Stimulated activated CD4-positive, alpha-beta T cell treated with anti-CD3 and anti-CD28 coated beads, TNF-alpha, amount 100 ng/mL, for 1 hour (primary cell): ENCODE results near the gene SNAP25.

Experiments used
- DNase-seq, 3 donors: peaks; one replicate each; pipeline ENCODE4 v3.0.0-alpha.2; 2020; ENCODE audit warnings: low read depth in 3 of 3, low spot score in 1 of 3

SNAP25 gene

DNA sequence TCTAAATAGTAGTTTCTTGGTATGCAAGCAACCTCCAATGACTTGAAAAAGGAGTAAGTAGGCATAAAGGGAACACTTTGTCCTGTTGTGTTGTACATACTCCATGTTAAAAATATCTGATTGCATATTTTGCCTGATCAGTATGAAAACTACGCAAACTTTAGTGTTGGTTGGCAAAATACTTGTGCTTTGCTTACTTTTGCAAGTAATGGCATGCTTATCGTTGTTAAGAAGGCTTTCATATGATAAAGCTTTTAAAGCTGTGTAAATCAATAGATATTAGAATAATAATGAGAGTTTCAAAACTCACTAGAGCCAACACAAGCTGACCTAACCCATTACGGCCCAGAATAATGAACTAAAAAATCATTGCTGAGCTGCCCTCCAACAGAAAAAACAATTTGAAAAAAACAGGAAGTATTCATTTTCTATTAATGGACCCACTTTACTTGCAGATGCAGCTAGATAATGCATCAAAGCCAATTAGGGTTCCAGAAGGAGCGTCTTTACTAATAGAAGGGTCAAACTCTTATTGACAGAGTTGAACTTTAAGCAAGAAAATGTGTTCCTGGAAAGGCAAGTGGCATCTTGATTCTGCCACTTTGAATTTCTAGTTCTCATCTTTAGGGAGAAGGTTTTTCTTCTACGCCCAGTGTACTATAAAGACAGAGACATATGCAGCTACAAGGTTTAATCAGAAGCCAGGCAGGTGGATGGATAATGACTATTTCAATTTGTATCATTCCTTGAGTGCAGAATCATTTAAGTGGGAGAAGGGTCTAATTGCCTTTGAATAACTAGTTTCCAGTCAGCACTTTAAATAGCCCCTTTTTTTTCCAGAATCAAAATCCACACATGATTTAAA lies 82.2 kb downstream of the SNAP25 start:
- no peak for DNase-seq

DNA sequence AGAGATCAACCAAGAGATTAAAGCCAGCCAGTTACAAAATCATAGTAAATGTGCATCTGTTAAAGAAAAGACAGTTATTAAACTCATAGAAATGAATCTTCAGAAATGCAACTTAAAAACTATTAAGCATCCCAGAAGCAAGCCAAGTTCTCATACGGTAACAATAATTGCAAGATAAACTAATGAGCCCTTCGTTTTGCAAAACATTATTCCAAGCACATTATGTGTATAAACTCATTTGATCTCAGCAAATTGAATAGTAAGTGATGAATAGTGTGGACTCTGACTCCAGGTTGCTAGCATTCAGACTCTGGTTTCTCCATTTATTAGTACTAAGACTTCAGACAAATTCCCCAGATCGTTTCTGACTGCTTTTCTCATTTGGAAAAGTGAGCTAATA lies 85.2 kb downstream of the SNAP25 start:
- DNase-seq: no peak

DNA sequence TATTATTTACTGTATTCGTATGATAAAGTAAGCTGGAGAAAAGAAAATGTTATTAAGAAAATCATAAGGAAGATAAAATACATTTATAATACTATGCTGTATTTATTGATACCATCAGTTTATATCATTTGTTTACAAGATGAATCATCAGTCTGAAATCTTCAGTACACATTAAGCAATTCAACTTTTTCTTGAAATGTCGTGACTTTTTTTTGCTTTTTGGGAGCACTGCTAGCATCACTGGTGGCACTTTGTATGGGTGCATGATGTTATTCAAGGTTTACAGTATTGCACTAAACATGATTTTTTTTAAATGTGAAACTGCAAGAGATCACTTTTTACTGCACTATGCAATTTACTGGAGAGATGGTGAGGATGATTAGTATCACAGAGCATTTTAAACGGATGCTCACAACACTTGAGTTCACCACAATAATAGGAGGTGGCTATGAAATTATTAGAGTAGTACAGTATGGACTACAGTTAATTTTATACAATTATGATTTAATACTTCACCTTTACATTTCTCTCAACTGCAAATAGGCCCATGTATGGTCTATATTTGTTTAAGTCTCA lies 85.9 kb downstream of the SNAP25 start:
- DNase-seq: no peak

DNA sequence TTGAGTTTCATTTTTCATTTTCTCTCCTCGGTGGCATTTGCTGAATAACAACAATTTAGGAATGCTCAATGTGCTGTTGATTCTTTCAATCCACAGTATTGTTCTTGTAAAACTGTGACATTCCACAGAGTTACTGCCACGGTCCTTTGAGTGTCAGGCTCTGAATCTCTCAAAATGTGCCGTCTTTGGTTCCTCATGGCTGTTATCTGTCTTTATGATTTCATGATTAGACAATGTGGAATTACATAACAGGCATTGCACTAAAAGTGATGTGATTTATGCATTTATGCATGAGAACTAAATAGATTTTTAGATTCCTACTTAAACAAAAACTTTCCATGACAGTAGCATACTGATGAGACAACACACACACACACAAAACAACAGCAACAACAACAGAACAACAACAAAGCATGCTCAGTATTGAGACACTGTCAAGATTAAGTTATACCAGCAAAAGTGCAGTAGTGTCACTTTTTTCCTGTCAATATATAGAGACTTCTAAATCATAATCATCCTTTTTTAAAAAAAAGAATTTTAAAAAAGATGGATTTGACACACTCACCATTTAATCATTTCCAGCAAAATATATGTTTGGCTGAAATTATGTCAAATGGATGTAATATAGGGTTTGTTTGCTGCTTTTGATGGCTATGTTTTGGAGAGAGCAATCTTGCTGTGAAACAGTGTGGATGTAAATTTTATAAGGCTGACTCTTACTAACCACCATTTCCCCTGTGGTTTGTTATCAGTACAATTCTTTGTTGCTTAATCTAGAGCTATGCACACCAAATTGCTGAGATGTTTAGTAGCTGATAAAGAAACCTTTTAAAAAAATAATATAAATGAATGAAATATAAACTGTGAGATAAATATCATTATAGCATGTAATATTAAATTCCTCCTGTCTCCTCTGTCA lies 88.1 kb downstream of the SNAP25 start:
- DNase-seq: no peak

DNA sequence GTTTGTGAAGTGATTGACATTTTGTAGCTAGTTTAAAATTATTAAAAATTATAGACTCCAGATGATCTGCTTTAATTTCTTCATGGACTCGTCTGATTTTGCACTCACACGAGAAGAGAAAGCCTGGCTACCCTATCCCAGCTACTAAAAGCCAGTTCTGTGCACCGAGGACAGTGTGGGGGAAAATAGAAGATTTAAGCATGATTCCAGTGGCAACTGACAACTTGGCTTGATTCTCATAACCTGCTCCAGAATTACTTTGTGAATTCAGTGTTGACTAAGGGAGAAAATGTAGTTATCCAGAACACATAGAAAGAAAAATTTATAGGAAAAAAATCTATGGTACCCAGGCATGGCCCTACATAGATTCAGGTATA lies 88.7 kb downstream of the SNAP25 start:
- no peak for DNase-seq

DNA sequence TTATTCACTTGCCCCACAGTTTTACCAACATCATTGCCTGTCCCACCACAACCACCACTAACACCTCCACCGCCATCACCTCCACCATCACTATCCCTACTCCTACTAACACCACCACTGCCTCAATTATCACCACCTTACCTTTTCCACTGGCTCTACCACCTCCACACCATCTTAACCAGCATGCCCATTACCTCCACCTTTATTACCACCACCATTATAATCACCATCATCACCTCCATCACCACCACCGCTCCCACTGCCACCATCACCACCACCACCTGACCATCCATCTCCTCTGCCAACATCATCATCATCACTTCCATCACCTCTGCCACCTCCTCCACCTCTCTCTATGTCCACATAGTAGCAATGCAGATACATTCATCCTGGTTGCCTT lies 90.0 kb downstream of the SNAP25 start:
- no peak for DNase-seq

DNA sequence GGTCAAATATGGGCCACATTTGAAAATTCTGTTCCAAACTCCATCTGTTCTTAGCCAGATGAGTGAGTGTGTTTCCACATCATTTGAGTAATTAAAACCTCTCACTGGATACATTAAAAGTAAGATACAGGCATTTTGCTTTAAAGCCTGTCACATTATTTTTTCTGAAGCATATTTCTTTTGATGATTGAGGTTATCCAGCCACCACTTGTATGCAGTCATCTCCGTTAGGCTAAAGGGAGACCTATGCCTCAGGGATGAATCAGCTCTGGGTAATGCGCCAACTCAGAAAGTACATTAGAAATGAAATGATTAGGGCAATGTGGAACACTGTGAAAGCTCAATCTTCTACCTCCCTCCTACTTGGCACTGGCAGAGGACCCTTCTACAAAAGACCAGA lies 90.7 kb downstream of the SNAP25 start:
- DNase-seq: no peak

DNA sequence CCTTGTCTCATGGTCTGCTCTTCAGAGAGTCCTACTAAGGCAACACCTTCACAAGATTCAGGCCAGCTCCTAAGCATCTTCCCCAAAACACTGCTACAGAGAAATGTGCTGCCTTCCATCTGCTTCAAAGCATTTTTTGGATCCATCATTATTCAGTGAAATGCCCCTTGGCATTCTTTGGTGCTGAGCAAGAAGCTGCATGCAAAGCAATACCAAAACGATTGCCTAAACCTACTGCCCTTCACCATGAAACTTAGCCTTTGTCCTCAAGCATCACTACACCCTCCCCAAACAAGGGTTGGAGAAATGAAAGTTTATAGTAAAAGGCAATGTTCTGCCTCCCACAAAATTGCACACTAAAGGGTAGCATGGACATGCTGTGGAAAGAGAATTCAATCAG lies 93.5 kb downstream of the SNAP25 start:
- DNase-seq: no peak

DNA sequence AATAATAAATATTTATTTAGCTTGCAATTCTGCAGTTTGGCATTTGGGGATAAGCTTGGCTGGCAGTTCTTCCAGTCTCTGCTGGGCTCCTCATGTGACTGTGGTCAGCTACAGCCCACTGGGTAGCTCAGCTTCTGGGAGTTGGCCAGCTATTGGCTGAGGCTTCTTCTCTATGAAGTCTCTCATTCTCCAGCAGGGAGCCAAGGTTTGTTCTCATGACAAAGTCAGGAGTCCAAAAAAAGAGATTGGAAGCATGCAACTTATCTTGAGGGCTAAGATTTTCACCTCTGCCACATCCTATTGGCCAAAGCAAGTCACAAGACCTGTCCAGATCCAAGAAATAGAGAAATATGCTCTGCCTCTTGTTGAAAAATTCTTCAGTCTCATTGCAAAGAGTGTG lies 94.6 kb downstream of the SNAP25 start:
- no peak for DNase-seq

DNA sequence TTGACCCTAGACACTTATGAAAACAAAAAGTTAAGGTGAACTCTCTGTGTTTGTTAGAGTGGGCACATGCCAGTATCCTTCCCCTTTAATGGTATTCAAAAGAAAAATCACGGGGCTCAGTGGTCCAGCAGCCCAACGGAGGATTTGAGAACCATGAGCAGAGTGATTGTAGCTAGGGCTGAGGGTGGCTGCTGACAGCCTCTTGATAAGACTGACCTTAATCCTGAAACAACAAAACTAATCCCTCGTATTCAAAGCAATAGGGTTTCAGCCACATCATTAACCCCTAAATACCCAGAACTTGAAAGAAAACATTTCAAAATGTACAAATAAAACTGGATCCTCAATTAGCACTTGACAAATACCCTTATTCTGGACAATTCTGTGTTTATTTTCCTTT lies 95.1 kb downstream of the SNAP25 start:
- DNase-seq: no peak

DNA sequence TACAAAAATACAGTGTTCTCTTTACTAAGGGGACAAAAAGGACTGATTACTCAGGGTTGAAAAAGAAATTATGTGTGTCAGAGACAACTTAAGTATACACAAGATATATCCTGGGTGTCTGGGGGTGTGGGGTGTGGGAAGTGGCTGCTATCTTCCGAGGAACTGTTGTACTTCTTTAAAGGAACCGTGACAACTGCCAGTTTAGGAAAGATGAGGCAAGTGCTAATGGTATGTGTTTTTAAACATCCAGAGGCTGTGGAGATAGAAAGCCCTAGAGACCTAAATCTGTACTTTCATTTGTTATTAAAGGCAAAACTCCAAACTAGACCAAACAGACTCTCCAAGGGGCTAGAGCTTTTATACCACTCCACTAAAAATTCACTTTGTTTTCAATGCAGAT lies 95.6 kb downstream of the SNAP25 start:
- DNase-seq: no peak

DNA sequence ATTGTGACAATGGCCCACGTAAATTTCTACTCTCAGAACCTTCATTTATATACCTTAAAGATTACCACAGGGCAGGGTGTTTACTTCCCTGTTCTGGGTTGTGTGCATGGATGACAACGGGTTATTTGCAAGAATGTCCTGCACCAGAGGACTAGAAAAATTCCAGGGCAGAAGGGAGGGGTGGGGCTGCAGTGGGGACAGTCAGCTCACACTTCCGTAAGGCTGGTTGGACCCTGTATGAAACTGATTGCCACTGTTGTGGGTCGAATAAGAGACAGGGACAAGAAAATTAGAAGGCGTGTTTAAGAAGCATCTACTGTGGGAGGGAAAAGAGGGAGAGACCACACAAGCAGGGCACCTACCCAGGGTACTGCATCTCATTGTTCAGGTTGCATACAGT lies 96.5 kb downstream of the SNAP25 start:
- no peak for DNase-seq

DNA sequence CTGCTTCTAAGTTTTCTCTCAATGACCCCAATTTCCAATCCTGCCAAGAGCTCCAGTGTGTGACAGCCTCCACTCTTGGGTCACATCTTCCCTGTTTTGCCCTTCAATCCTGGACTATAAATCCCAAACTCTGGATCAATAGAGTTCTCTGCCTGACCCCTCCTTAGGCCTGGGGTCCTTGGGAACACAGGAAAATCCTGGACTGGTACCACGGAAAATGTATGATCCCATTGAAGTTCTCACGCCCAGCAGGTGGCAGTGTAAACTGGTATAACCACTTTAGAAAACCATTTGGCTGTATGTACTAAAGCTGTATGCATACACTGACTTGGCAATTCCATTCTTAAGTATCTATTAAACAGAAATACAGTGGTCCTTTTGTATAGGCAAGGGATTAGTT lies 98.0 kb downstream of the SNAP25 start:
- no peak for DNase-seq

DNA sequence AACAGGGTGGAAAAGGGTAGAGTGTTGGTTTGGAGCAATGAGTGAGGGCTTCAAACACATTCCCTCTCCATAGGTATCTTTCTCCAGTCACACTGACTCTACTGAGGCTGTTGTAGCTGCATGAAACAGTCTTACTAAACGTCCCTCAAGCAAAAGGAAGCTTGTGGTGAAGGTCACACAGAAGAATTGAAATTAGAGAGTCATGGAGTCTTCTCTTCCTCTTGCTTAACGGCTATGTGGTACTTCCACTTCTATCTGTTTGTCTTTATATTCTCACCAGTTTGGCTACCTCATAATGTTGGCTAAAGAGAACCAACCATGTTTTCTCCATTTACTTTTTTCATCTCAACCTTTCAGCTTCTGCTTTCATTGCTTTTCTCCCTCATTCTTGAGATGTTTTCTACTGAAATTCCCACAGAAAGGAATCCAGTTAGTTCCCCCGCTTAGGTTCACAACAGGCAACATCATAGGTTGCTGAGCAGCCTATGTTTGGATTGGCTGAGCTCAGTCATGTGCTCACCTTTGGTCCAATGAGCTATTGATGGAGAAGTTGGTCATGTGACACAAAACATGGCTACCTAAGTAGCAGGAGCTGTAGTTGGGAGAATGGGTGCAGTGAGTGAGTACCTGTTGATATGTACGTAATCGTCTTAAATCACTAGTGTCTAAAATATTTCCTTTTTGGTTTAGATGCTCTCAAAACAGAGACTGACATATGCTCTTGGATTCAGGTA lies 99.8 kb downstream of the SNAP25 start:
- DNase-seq: no peak

DNA sequence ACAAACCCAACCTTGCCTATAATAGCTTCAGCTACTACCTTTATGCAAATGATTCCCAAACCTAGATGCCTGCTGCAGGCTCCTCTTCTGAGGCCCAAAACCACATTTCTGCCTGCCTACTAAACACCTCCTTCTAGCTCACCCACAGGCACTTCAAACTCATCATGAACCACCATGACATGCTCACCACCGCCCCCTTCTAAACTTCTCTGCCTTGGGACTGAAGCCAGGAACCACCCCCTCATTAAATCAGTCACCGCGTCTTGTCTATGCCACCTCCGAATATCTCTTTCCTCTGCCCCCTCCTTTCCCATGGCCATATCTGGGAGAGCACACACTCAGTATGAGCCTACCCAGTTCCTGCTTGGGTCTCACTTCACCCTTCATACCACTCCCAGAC lies 101.2 kb downstream of the SNAP25 start:
- no peak for DNase-seq

DNA sequence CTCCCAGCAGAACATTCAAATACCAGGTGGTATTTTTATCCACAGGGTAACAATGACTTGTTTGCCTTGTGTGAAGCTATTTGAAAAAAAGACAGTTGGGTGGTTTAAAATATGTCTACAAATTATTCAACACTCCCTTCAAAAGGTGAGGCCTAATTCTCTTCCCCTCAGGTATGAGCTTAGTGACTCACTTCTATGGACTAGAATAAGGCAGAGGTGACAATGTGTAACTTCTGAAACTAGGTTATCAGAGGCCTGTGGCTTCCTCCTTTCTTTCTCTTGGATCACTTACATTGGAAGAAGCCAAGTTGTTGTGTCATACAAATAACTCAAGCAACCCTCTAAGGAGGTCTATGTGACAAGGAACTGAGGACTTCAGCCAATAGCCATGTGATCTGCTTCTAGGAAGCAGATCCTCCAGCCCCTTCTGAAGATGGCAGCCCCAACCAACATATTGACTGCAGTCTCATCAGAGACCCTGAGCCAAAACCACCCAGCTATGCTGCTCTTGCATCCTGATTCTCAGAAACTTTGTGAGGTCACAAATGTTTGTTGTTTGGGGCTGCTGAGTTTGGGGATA lies 102.6 kb downstream of the SNAP25 start:
- DNase-seq: no peak

DNA sequence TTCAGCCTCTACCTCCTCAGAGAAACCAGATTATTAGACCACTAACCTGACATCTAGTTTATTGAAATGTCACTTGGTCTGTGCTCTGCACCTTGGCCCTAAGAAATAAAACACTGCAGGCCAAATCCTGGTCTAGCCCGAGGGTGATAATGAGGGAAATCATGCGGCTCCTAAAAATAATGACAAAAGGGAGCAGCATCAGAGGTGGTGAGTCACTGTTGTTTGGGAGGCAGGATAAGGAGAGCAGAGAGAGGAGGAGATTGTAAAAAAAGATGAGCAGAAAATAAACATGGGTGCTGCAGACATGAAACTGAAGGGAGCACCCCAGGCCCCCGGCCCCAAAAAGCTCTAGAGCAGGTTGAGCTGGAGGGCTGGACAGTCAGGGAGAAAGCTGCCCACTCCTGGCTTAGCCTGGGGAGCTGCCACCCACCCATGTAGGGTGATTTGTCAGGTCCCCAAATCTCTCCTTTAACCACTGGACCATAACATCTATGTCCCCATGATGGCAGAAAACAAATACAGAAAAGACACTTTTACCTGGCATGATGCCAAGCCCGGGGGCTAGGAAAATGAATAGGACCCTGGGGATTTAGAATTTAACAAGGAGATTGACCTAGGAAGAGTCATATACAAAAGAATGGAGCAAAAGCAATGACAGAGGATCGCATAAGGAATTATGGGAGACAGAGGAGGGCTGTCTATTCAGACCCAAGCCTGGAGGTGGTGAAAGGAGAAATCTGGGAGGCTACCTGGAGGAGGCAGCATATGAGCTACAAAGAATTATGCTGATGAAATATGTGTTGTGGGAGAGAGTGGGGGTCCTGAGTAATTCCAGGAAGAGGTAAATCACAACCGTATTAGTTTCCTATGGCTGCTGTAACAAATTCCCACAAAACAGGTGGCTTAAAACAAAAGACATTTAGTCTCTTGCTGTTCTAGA lies 103.7 kb downstream of the SNAP25 start:
- DNase-seq: no peak

DNA sequence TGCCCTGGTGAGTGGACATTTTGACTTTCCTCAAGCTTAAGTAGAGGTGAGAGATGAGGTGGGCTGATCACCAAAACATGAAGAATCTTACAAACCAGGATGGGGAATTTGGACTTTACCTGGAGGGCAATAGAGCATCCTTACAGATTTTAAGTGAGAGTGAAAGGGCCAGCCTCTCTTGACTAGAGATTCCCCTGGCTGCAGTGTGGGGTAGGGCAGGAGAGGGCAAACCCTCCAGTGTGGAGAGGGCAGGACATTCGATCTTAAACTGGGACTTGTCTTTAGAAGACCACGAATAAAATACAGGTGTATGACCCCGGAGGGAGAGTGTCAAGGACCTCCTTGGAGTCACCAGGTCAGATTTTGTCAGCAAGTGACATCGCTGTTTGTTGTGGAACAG lies 105.1 kb downstream of the SNAP25 start:
- DNase-seq: no peak

DNA sequence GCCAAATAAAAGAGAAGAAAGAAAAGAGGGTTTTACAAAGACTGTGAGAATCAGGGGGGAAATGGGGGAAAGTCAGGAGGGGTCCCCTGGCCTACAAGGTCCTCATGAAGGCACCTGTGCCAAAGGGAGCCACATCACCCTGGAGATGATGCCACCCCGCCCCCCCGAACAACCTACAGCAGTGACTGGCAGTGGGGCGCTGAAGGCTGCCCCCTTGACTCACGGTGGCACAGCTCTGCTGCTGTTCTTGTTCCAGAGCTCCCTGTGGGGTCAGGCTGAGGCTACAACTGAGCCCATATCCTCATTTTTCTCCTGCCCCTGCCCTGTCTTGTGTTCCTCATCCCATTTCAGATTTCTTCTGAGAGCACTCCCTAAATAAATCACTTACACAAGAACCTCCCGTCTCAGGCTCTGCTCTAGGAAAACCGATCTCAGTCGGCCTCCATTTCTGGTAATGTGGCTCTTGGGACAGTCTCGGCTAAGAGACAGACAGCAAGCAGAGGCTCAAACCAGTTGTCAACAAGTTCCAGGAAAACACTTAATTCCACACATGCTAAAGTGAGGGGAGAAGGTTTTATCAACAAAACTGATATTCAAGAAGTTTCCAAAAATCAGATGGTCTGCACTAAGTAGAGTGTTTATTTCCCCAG lies 105.7 kb downstream of the SNAP25 start:
- DNase-seq: no peak
